GM23248 (cell line): ENCODE data around the gene UBE2S.

Source experiments
- EZH2 ChIP-seq: fragments of 200-600 bp; sonication (generic); IDR thresholded peaks from 2 replicates; pipeline ENCODE4 v1.6.1; 2018; ENCODE audit warnings: antibody characterized with exemption, mild to moderate bottlenecking; ENCODE audit not compliant: insufficient read depth, poor library complexity, severe bottlenecking
- EZH2phosphoT487 ChIP-seq: fragments of 200-600 bp; sonication (generic); IDR thresholded peaks from 2 replicates; pipeline ENCODE4 v1.6.1; 2018; ENCODE audit warnings: antibody characterized with exemption, moderate library complexity, mild to moderate bottlenecking, low read depth; ENCODE audit not compliant: insufficient read depth

DNA sequence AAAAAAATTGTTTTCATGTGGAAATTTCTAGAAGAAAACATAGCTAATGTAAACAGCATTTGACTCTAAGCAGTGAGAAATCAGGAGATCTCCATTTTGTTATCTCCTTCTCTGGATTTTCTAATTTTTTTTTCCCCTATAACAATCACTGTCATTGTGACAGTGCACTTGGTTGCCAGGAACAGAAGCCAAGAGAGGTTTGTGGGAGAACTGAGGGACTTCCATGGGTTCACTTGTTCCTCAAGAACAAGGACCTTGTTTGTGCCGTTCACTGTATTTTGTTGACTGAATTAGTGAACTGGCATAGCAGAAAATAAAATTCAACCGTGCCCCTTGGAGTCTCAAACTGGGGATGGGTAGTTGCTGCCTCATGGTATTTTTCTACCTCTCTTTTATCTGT, 18.5 kb upstream of the UBE2S start:
- TF ChIP-seq EZH2 (no peak), EZH2phosphoT487 (no peak)
